ENCODE results near the gene ARHGAP18. TPM values are rescaled to one million over a fixed set of nuclear protein-coding genes. Genes with fewer than 3 reads are reported as not detected.
"Not testable (repeated sequence)": the region's sequence is repeated elsewhere in the genome, so short reads cannot be mapped to it uniquely, and the experiment has no call there.

The ARHGAP18 gene
- polyA plus RNA-seq, 1 donor = 18.1 TPM

GRCh38 chr6:129575378-129576118 is 134.4 kb downstream of the ARHGAP18 start:
- no peak for DNase-seq

- not testable (repeated sequence) for DNase-seq
Observed at GRCh38 chr6:129574605-129575004, 135.4 kb downstream of the ARHGAP18 start.

GRCh38 chr6:129570929-129571328 is 139.0 kb downstream of the ARHGAP18 start:
- not testable (repeated sequence) for DNase-seq

GRCh38 chr6:129568015-129568414 is 142.0 kb downstream of the ARHGAP18 start:
- no peak for DNase-seq

DNA sequence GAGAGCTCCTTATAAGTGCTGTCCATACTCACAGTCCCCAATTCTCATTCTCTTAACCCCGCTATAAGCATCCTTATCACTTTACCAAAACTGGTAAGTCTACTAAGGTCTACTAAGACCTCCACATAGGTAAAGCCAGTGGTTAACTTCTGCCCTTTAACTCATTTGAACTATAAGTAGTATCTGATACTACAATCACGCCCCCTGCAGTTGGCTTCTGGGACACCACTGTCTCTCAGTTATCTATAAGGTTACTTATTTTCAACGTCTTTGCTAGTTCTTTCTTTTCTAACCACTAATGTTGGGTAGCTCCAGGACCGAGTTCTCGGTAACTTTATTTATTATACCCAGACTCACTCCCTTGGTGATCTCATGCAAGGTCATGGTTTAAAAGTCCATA is 142.6 kb downstream of the ARHGAP18 start:
- DNase-seq = no peak

DNA sequence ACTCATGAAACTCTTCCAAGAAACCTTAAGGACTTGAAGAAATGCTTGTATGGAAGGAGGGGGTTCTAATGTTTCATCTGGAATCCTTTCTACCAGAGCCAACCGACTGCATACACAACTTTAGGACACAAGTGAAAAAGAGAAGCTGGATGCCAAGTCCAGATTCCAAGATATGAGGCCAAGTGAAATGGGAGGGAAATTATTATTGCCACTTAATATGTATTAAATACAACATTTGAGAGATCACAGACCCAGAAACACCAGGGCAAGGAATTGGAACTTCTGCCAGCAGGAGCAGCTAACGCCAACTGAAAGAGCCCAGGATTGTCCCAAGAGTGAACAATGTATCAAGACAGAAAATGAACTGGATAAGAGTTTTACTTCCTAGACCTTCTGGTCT is 144.2 kb downstream of the ARHGAP18 start:
- DNase-seq = no peak

- no peak for DNase-seq
Observed at GRCh38 chr6:129565366-129565765, 144.6 kb downstream of the ARHGAP18 start.

- no peak for DNase-seq
Observed at GRCh38 chr6:129558248-129558647, 151.7 kb downstream of the ARHGAP18 start.

- DNase-seq = no peak
Observed at GRCh38 chr6:129555206-129555832, 154.7 kb downstream of the ARHGAP18 start.

DNA sequence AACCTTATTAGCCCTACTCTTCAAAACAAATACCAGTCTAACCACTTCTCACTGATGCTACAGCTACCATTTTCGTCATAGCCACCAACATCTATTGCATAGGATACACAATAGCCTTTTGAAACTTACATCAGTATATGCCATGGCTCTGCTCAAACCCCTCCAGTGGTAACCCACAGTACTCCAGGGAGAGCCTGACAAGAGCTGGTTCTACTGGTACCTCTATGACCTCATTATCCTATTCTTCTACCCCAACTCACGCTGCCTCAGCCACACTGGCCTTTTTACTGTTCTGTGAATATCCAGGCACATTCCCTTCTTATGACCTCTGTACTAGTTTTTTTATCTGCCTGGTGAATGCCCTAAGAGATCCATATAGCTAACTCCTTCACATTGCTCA is 157.6 kb downstream of the ARHGAP18 start:
- DNase-seq = no peak

DNA sequence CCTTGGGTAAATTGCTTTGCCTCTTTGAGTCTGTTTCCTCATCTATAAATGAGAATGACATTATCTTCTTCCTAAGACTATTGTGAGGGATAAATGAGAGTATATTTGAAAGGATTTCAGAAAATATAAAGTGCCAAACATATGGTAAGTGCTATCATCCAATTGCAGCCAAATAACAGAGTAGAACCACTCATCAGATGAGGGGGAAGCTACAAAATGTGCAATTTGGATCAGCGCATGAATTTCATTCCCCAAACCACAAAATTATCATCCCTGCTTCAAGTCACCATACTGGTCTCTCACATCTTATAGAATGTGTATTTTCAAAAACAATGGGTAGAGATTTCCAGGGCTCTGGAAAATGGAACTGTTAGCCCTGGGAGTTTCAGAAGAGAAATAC is 158.5 kb downstream of the ARHGAP18 start:
- DNase-seq = no peak

DNA sequence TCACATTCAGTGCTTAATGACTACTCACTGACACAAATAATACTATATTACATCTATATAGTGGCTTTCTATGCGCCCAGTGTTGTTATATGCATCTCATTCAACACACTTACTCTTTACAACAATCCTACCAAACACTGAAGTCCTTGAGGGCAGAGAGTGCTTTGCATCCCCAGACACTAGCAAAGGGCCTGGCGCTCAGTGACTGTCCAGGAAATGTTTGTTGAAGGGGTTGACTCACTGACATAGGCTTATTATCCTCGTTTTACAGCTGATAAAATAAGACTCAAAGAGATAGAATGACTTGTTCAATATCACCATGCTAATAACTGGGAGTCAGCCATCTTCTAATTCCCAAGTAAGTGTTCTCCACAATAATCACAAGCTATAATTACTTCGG is 163.3 kb downstream of the ARHGAP18 start:
- DNase-seq = no peak

DNA sequence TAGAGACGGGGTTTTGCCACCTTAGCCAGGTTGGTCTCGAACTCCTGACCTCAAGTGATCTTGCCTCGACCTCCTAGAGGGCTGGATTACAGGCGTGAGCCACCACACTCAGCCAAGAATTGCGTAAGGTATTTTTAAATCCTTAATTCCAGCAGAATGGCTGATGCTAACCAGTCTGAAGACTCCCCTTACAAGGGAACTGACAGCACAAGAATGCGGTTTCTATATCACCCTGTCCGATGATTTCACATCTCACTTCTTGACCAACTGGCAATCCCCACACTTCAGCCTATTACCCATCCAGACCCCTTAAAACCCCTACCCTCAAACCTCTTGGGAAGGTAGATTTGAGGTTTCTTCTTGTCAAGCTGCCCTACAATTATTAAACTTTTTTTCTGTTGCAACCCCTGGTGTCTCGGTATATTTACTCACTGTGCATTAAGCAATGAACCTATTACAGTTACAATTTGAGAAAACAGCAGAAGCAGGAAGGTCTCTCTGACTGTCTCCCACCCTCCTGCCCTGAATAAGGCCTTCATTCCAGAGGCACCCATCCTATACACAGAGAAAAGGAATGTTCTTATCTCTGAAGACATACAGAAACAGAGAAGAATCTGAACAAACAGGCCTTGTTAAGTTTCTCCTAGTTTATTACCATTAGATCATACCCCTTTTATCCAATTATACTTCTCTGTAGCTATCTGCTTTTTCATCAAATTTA is 164.9 kb downstream of the ARHGAP18 start:
- no peak for DNase-seq

DNA sequence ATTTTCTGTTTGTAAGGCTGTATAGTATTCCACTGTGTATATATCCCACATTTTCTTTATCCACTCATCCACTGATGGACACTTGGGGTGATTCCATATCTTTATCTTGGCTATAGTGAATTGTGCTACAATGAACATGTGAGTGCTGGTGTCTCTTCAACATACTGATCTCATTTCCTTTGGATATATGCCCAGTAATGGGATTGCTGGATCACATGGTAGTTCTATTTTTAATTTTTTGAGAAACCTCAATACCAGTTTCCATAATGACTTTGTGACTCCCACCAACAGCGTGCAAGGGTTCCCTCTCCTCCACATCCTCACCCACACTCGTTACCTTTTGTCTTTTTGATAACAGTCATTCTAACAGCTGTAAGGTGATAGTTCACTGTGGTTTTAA is 166.0 kb downstream of the ARHGAP18 start:
- no peak for DNase-seq

- DNase-seq = no peak
Observed at GRCh38 chr6:129542705-129543104, 167.3 kb downstream of the ARHGAP18 start.

- no peak for DNase-seq
Observed at GRCh38 chr6:129539032-129539431, 170.9 kb downstream of the ARHGAP18 start.

DNA sequence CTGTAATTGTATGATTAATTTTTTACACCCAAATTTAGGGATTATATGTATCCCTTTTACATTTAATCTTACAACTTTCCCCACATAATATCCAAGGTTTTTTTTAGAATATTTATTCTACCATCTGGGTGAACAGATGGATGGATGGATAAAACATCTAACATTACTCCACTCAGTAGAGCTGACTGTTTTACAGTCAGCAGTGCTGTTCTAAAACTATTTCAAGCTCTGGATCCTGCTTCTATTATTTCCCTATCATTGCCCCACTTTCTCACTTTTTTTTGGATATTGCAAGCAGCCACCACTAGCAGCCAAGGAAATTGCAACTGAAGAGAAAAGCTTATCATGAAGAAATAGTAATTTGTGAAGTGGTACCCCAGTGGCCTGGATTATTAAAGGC is 173.7 kb downstream of the ARHGAP18 start:
- DNase-seq = no peak

DNA sequence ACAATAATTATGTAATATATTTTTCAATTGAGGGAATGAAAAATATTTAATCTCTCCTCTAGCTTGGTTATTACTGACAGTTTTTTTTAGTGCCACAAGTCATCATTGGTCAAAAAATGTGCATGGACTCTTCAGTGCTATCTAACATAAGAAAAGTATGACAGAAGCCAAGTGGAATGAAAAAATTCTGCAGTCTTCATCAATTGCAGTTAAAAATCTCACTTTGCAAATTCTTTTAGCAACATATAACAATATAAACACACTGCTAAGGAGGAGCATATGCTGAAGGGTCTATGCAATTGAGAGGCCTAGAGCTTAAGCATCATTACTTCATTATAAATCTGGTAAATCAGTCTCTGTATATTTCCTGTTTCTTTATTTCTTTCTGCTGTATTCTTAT is 175.1 kb downstream of the ARHGAP18 start:
- no peak for DNase-seq

Other genes starting within 250 kb of the ARHGAP18 start
- not detected for gene TMEM244, start 151.1 kb upstream of the ARHGAP18 start, polyA plus RNA-seq (ENCODE audit: insufficient read length)